Stimulated activated CD8-positive, alpha-beta memory T cell treated with anti-CD3 and anti-CD28 coated beads, Interleukin-7, amount 100 ng/mL, for 48 hours (primary cell): ENCODE results near the gene TBC1D22A.
"Not testable (repeated sequence)": the region's sequence is repeated elsewhere in the genome, so short reads cannot be mapped to it uniquely, and the experiment has no call there.

Experiments used
- DNase-seq, 2 donors: peaks; one replicate each; pipeline ENCODE4 v3.0.0-alpha.2; 2020; ENCODE audit warnings: low read depth in 1 of 2; ENCODE audit errors: extremely low read depth in 1 of 2

The TBC1D22A gene

DNA sequence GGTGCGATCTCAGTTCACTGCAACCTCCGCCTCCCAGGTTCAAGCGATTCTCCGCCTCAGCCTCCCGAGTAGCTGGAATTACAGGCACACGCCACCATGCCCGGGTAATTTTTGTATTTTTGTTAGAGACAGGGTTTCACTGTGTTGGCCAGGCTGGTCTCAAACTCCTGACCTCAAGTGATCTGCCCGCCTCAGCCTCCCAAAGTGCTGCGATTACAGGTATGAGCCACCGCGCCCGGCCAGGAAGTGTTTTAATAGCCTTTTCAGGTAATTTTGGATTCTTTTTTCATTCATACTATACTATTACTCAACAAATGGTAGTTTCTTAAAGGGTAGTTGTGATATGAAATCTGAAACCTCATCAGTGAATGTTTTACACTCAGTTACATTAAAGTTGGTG, 216.2 kb downstream of the TBC1D22A start:
- DNase-seq, result not testable (repeated sequence)

DNA sequence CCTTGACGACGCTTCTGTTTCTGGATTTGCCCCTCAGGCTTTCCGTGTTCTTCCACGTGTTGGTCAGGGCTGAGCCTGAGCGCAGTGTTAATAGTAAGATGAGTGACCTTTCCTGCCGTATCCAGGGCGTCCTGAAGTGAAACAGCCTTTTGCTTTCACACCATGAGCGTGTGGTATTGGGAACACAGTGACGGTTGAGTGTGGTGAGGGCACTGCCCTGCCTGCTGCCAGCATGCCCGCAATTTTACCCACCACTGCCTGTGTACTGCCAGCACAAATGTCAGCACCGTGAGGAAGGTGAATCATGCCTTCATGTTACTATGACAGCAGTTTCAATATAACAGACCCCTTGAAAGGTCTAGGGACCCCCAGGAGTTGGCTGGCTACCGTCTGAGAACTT, 217.1 kb downstream of the TBC1D22A start:
- no peak for DNase-seq

DNA sequence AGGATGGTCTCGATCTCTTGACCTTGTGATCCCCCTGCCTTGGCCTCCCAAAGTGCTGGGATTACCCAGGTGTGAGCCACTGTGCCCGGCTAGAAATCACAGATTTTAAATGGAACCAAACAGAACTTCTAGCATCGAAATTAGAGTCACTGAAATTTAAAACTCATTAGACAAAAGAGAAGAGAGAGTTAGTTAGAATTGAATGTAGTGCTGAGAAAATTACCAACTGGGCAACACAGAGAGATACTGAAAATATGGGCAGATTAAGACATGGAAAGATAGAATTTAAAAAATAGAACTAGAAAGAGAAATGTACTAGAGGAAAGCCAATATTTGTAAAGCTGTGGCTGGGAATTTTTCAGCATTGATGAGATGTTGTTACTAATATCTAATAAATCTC, 217.9 kb downstream of the TBC1D22A start:
- DNase-seq, result no peak

DNA sequence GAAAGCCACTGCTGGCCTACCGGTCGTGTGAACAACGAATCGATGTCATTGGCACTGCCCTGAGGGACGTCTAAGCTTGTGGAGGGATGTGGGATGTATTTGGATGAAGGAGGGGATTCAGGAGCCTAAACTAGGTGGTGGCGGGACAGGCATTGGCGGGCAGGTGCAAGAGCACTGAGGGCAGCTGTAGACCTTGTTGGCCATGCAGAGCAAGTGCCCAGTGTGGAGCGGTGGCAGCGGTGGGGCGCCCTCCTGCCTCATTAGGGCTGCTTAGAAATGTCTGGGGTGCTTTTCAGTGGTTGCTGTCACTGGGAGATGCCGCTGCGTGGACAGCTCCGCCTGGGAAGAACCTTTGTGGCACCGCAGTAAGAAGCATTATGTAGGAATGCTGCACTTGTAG, 220.2 kb downstream of the TBC1D22A start:
- no peak for DNase-seq

DNA sequence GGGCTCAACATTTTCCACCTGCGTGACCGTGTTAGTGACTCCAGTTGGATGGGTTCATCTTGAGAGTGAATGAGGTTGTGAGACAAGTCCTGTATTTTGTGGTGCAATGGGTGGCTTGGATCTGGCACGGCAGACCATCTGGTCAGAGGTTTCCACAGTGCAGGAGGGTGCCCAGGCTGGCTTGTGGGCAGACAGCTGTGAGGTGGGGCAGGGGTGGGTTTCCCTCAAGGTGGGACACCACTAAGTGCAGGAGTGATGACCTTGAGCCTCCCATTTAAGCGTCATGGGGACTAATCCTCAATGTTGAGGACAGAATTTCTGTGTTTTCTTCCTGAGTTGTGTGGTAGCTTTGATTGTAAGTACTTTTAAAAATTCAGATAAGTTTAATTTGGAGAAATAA, 220.6 kb downstream of the TBC1D22A start:
- no peak for DNase-seq

DNA sequence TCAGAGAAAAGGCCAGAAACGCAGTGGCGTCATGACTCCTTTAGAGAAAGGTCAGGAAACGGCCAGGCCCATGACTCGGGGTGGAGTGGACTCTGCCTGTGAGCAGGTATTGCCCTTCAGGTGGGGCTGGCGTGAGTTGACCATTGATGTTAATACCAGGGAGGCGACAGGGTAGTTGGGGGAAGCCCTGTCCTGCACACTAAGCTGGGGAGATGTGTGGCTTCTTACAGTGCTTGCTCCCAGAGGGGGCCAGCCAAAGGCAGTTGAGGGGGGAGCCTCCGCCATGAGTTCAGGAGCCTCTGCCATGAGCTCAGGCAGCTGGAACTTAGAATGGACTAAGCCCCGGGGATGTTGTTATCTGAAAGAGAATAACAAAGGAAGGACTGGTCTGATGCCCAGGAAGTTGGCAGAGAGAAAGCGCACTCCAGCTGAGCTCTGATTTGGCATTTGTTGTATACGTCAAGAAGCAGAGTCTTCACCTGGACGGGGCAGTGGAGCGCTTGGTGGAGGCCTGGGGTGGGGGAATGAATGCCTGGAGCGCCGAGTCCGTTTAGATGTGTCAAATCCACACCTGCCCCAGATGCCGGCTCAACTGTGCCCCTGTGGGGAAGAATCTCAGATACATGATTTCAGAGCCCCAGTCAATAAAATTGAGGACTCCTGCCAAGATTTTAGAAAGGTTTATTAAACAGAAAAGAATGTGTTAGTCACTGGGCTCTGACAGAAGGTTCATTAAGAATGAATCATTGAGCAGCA, 222.5 kb downstream of the TBC1D22A start:
- DNase-seq, result no peak

DNA sequence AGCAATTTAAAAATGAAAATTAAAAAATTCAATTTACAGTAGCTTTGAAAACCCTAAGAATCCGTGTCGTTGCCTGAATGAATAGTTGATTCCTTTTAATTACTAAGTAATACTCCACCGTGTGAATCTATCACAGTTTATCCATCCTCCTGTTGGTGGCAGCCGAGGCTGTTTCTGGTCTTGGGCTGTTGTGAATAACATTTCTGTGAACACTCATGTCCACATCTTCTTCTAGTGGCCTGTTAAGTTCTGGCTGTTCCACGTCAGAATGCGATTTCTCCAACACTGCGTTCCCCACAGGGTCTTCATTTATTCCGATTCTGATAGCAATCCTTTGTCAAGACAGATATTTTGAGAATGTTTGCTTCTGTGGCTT, 223.0 kb downstream of the TBC1D22A start:
- DNase-seq, result no peak

DNA sequence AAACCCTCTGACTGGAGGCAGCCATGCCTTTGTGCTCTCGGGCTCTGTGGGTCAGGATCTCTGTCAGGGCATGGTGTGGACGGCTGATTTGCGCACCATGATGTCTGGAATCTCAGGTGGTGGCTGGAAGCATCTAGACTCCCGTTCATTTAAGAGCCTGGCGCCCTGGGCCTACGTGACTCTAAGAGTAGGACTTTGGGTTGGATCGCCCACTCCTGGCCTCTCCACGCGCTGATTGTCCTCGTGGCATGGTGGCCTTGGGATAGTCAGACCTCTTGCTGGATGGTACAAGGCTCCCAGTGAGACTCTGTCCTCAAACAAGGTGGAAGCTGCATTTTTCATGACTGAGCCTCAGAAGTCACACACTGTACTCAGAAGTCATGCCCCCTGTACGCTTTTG, 224.3 kb downstream of the TBC1D22A start:
- no peak for DNase-seq

DNA sequence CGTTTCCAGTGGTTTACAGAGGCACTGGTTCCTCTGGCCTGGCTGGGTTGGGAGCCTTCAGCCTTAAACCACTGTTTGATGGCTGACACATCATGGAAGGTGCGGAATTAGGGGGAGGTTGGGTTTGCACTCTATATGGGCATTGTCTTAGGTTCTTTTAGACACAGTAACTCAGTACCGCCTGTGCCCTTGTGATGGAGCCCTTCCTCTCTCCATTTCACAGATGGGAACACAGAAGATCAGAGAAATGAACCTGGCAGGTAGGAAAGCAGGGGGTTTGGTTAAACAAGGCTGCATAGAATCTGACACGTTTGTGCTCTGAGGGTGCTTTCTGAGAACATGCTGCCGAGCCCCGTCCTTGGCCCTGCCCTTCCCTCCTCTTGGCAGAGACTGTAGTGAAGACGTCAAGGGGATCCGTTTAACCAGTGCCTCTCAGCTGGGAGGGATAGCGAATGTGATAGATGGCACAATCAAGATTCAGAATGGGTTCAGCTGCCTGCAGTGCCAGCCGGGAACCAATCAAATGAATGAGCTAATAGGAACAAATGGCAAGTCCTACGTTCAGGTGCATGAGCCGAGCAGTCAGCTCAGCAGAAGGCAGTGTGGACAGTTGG, 228.6 kb downstream of the TBC1D22A start:
- no peak for DNase-seq

DNA sequence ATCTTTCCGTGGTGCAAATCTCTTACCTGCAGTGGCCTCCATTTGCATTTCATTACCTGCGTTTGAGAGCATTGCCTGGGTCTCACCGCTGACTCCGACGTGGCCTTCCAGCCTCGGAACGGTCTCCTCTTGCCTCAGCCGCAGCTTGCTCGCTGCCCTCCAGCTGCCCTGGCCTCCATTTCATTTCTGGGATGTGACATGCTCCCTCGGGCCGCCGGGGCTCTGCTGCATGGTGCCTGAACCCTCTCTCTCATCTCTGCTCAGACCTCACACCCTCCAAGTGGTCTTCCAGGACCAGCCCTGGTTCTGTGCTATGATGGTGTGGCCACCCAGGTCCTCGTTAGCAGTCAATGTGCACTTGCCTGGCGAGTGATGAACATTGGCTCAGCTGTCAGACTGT, 229.2 kb downstream of the TBC1D22A start:
- no peak for DNase-seq

DNA sequence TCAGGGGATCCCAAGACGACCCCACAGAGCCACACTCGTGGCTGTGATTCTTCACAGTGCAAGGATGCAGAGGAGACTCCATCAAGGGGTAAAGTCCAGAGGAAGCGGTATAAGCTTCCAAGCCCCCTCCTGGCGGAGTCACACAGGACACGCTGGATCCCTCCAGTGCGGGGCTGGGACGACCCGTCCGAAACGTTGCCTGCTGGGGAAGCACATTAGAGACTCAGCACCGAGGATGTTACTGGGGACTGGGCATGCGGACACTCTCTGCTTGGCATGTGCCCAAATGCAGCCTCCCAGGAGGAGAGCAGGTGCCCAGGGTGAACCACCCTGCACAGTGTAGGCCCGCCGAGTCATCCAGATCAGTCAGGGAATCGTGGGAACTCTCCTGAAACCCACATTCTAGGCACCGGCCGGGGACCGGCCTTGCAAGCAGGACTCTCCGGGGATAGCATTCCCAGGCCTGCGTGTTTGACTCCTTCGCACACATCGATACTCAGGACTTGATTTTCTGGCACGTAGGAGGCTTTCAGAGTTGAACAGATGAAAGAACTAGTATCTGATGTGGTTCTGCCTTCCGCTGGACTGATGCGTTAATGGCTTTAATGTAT, 229.8 kb downstream of the TBC1D22A start:
- no peak for DNase-seq

DNA sequence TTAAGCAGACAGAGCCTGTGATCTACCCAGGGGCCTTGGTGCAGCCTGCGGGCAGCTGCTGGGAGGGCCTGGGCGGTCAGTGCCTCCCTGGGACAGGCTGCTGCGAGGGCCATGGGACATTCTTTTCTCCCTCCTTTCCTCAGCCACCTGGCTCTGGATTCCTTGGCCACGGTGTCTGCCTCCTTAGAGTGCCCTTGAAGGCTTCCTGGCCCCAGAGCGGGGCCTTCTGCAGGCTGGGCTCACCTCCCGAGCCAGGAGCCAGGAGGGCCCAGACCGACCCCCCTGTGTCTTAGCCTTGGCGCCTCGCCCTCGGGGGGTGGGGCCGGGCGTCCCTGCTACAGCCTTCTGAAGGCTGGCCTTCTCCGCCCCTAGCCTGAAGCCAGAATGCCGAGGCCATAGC, 231.2 kb downstream of the TBC1D22A start:
- DNase-seq, result no peak

DNA sequence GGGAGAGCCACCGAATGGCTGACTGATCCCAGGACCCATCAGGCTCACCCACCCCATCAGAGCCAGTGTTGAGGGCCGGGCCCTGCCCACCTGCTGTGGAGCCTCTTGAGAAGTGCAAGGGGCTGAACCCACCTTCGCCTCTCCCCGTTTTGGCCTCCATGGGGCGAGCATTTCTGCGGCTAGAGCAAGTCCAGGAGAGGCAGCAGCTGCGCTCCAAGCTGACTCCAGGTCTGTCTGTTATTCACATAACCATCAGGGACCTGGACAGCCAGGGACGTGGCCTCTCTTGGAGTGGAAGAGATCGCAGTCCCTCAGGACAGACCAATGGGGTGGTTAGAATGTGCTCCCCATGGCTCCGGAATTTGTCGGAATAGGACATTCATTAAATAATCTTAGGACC, 231.8 kb downstream of the TBC1D22A start:
- no peak for DNase-seq

DNA sequence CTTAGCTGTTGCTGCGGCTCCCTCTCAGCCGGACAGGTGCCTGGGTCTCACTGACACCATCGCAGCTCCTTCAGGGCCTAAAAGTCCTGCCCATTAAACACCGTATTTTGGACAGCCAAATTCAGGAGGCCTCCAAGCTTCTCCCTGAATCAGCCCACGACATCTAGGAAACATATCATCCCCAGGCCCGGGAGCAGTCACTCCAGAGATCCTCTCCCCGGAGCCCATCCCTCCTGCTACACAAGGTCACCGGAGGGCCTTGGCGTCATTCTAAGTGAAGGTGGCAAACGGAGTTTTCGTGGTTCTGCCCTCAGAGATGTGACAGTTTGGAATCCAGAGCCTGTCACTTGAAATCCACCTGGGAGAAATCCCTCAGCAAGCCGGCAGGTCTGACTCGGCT, 232.5 kb downstream of the TBC1D22A start:
- no peak for DNase-seq

DNA sequence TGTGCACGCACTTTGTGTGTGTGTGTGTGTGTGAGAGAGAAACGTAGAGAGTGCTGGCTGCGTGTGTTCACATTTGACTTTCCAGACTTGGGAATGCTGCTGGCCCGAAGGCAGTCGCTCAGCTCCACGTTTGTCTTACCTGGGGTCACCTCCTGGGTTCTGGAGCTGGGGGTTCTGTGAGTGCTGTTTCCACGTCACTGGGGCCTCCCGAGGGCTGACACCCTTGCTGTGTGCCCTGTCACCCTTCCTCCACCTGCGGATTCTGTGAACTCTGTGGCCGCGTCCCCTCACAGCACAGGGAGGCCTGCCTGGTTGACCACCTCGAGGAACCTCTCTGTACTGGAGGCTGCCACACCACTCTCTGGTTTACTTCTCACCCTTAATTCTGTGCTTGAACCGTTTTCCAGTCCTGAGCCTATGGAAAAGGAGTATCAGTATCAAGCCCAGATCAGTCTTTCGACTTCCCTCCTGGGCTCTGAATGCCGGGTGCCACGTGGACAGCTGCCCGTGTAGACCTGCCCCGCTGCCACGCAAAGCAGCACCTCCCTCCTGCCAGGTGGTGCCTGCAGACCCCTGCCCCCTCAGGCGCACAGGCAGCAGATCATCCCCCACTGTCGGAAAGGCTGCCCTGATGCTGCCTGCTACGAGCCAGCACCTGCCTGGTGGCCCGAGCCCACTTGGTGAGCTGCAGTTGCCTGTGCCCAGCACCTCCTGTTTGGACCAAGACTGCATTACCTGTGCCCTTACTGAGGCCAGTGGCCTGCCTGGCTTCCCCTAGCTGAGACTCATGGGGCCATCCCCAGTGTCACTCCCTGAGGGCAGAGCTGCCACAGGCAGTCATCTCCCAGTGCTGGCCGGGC, 233.3 kb downstream of the TBC1D22A start:
- DNase-seq, result no peak

DNA sequence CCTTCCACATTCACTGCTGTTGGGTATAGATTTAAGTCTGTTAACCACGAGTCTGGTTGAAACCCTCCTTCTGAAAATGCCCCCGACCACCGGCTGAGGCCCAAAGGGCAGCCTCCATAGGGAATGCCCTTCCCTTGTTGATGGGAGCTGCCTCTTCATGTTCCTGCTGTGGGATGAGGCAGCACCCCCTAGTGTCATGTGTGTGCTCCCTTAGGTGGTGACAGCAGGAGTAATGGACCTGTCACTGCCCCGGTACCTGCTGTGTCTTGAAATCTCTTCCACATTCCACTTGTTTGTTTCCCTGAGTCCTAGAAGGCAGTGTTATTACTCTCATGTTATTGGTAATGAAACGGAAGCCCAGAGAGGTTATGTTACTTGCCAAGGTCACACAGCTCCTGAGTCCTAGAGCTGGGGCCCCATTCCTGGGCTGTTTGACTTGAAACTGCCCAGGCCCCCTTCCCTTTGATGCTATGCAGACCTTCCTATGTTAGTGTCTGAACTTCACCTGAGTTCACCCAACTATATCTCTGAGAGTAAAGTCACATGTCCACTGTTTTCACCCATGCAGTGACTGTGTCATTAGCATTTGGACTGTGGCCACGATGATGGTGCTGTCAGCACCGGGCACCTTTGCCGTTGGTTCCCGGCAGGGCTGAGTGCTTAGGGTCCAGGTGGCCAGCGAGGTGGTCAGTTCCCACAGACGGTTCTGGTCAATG, 234.3 kb downstream of the TBC1D22A start:
- no peak for DNase-seq

DNA sequence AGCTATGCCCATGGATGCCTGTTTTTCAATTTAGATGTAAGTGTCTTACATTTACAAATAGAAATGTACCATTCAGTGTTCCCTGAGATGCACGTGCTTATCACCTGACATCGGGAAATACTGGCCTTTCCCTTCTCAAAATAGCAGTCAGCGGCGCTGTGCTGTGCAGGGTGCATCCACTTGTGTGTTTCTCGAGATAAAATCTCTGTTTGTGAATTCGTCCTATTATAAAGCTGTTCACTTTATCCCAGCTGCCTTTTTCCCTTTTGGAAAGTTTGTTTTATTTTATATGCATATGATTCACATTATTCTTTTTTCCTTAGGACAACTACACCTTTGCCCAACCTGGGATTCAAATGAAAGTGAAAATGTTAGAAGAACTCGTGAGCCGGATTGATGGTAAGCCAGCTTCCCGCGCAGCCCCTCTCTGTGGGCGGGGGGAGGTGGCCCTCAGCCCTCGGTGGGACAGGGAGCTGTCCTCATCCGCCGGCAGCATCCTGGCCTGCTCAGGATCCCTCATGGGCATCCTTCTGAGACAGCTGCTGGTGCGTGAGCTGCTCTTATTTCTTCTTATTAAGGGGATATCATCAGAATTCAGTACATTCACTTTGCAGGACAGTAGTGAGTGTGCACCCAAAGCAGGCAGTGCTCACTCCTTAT, 235.0 kb downstream of the TBC1D22A start:
- DNase-seq, result no peak

DNA sequence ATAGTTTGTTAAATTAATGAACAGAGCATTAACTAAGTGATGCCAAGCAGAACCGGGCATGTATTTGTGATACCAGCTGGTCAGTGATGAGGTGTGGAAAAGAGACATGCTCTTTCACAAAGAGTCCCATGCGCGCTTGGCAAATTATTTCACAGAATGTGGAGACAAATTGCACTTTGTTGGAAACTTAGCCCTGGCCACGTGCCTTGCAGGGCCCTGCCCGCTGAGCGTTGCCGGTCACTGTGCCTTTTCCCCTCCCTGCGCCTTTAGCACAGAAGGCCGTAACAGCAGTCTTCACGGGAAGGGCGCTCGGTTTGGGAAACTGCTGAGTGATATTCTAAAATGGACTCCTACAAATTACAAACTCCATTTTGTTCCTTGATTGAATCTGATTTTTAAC, 235.9 kb downstream of the TBC1D22A start:
- DNase-seq, result no peak

DNA sequence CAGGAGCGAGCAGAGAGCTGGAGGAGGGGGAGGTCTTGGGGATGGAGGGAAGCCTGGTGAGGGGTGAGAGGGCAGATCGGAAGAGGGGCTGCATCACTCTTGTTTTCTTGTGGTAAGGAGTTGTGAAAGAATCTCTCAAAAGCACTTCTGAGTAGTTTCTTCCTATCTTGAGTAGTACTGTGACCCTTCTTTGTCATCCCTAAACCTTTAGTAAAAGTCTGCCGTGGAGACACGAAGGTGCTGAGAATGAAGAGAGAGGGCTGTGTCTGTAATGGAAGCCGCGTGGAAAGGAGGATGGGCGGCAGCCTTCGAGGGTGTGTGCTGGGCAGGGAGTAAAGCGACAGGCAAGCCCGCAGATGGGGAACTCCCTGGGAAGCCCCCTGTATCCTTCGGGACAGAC, 237.8 kb downstream of the TBC1D22A start:
- DNase-seq, result no peak

DNA sequence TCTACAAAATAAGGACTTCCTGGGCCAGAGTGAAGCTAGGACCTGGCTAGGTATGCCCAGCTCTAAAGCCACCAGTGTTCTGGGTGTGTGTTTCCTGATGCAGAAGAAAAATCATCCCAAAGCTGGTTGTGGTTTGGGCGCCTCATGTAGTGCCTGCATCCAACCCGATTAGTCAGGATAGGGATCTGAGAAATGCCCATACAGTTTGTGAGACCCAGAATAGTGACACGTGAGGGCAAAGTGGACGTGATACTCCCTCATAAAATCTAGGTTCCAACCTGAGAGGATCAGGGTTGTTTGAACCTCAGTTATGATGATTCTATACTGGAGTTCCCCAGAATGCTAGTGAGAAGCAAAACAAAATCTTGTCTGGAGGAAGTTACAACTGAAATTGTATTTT, 238.4 kb downstream of the TBC1D22A start:
- DNase-seq, result no peak
